Caco-2 (cell line): ENCODE data around the gene UQCRC2. TPM values are rescaled to one million over a fixed set of nuclear protein-coding genes. Genes with fewer than 3 reads are reported as not detected.
"Not testable (repeated sequence)": the region's sequence is repeated elsewhere in the genome, so short reads cannot be mapped to it uniquely, and the experiment has no call there.

Source experiments
- Bru-seq: library from RNA; stranded (reverse); fragments of 400-500 nt; gene quantifications from one replicate; lab custom pipeline; 2021; lab: Mats Ljungman, UMichigan
- BruChase-seq, 2 experiments: library from RNA; stranded (reverse); fragments of 400-500 nt; gene quantifications; one replicate each; lab custom pipeline; 2021; lab: Mats Ljungman, UMichigan
- BruUV-seq: library from RNA; stranded (reverse); fragments of 400-500 nt; replicated peaks from 2 replicates; lab custom pipeline; 2021; lab: Mats Ljungman, UMichigan
- CTCF ChIA-PET: fragments of 300-600 bp; sonication (Branson Sonifier 250); formaldehyde crosslinking; loops from one replicate; lab custom pipeline; 2022; ENCODE audit warnings: antibody characterized with exemption; lab: Charles Lee
- POLR2A ChIA-PET: fragments of 300-600 bp; sonication (Branson Sonifier 250); formaldehyde crosslinking; loops from one replicate; lab custom pipeline; 2022; ENCODE audit warnings: antibody characterized with exemption; lab: Charles Lee
- DNase-seq, 2 experiments: peaks; one replicate each; pipeline versions ENCODE4 v3.0.0 to v3.0.0-alpha.2; 2020 to 2022
- H3K27me3 ChIP-seq: replicated peaks from 2 replicates; pipeline ENCODE4 v1.6.0; 2011; ENCODE audit warnings: low read length; ENCODE audit not compliant: control insufficient read depth, insufficient read depth
- H3K36me3 ChIP-seq: 2 replicates; pipeline ENCODE4 v1.5.1; 2011; ENCODE audit warnings: low read length; ENCODE audit not compliant: control insufficient read depth, insufficient read depth
- H3K4me1 ChIP-seq: fragments of 250-450 bp; sonication (Bioruptor Pico); 2 replicates; pipeline ENCODE4 v1.5.1; 2020; ENCODE audit warnings: mild to moderate bottlenecking
- H3K4me3 ChIP-seq: 2 replicates; pipeline ENCODE4 v1.5.1; 2011; ENCODE audit warnings: low read depth, mild to moderate bottlenecking, control low read depth, low read length
- H3K9me3 ChIP-seq: fragments of 250-450 bp; sonication (Bioruptor Pico); 2 replicates; pipeline ENCODE4 v1.5.1; 2020; ENCODE audit warnings: mild to moderate bottlenecking, moderate library complexity
- H3K27ac Mint-ChIP-seq: one replicate; pipeline ENCODE4 v1.8.0; 2022; ENCODE audit warnings: mixed read lengths; ENCODE audit not compliant: unreplicated experiment
- H3K27me3 Mint-ChIP-seq: one replicate; pipeline ENCODE4 v1.8.0; 2022; ENCODE audit warnings: mixed read lengths; ENCODE audit not compliant: insufficient read depth, unreplicated experiment
- H3K36me3 Mint-ChIP-seq: one replicate; pipeline ENCODE4 v1.8.0; 2022; ENCODE audit warnings: mild to moderate bottlenecking, mixed read lengths; ENCODE audit not compliant: insufficient read depth, unreplicated experiment
- H3K4me1 Mint-ChIP-seq: one replicate; pipeline ENCODE4 v1.8.0; 2022; ENCODE audit warnings: low read depth, mixed read lengths; ENCODE audit not compliant: unreplicated experiment
- H3K4me3 Mint-ChIP-seq: one replicate; pipeline ENCODE4 v1.8.0; 2022; ENCODE audit warnings: mild to moderate bottlenecking, moderate library complexity, mixed read lengths; ENCODE audit not compliant: unreplicated experiment
- H3K9me3 Mint-ChIP-seq: one replicate; pipeline ENCODE4 v1.8.0; 2022; ENCODE audit warnings: mixed read lengths; ENCODE audit not compliant: unreplicated experiment
- CTCF ChIP-seq, 2 experiments: fragments of 200-600 bp in 1 of 2; IDR thresholded peaks; 1 replicate in 1 of 2; 2 replicates in 1 of 2; pipeline versions ENCODE4 v1.5.1 to v1.8.0; 2011 to 2022; ENCODE audit warnings: antibody characterized with exemption in 1 of 2, control low read depth in 1 of 2, inconsistent platforms in 1 of 2, low read depth in 1 of 2, low read length in 1 of 2, mild to moderate bottlenecking in 1 of 2, moderate library complexity in 1 of 2; ENCODE audit not compliant: insufficient read depth in 1 of 2, severe bottlenecking in 1 of 2, unreplicated experiment in 1 of 2
- intact Hi-C: fragments of 100-400 bp; cut with micrococcal nuclease; formaldehyde crosslinking; loops from one replicate; pipeline ENCODE4 v1.10.0; 2022; ENCODE audit not compliant: unreplicated experiment
- long read RNA-seq: library from polyadenylated mRNA; stranded (forward); transcript quantifications from one replicate; pipeline ENCODE4 v2.0.0, GENCODE V29; 2022
- total RNA-seq: library from RNA; stranded (reverse); gene quantifications from 2 replicates; pipeline ENCODE4 v1.2.3, GENCODE V29; 2022

UQCRC2 gene
- total RNA-seq (225 and 260 TPM in 2 replicates), Bru-seq, nascent RNA (percentile 92 among the genes with signal in this experiment), BruChase-seq, experiment 1, labeled RNA remaining after a 2-hour chase (percentile 93 among the genes with signal in this experiment), BruChase-seq, experiment 2, labeled RNA remaining after a 6-hour chase (percentile 92 among the genes with signal in this experiment)
- long read RNA-seq, transcript UQCRC2-201 (14 exons, 2,615 nt): major isoform, 292 of 315 reads
- long read RNA-seq, partial matches to known transcripts: 7 of 315 reads
- long read RNA-seq, other reads (novel, unspliced or antisense): 14 of 315 reads

GRCh38 chr16:21952793-21953540 lies at the start of gene UQCRC2:
Gene UQCRC2 (plus strand): TSS chr16:21953361. CDS start chr16:21953424, 63 bp downstream.
- Histone ChIP-seq H3K9me3 (no peaks in the 10 kb centered on the region), H3K36me3 (no peaks in the 10 kb centered on the region), H3K4me1 (0 out of 2 replicates have a peak, but pooled peaks cover 3% of the 10 kb centered on the region), H3K27me3 (no peaks in the 10 kb centered on the region), H3K4me3 (peak within 1 kb of the TSS; percentile 81)
- Mint-ChIP-seq H3K4me3 (peak within 1 kb of the TSS; percentile 99), H3K27me3 (no peaks in the 10 kb centered on the region), H3K36me3 (peaks cover 56% of the 10 kb centered on the region), H3K9me3 (no peaks in the 10 kb centered on the region), H3K27ac (peak within 1 kb of the TSS; percentile 100), H3K4me1 (peaks cover 6% of the 10 kb centered on the region)
- ChIA-PET POLR2A (interaction anchor here (0.5 to 1.0 kb wide), 4 partner anchors 35 to 254 kb away, joined by 3 to 4 read pairs (median 4); partner anchors contain the start of gene EEF2K), CTCF (interaction anchor here (1.0 kb wide), 1 partner anchor 236 kb away, joined by 5 read pairs; no protein-coding TSS in a partner anchor)
- BruUV-seq: no TSS peak
- peak; percentile 90 to 92 for DNase-seq
- intact Hi-C loops: no loop called here
- no peak for TF ChIP-seq CTCF (IDR thresholded peaks at IDR 0.05; ENCODE audit: insufficient read depth in 1 of 2, low read depth in 1 of 2, low read length in 1 of 2, severe bottlenecking in 1 of 2, unreplicated experiment in 1 of 2)

DNA sequence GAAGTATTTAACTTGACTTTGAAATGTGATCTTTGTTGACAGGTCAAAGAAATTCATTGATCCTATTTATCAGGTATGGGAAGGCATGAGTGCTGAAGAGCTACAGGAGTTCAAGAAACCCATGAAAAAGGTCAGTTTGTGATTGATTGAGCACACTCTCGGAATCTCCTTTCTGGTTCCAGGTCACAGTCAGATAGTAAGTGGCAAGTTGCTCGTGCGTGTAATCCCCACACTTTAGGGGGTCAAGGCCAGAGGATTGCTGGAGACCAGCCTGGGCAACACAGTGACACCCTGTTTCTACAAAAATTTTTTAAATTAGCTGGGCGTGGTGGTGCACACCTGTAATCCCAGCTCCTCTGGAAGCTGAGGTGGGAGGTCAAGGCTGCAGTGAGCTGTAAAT lies 20.5 kb upstream of the UQCRC2 start:
- DNase-seq, H3K27me3 ChIP-seq, H3K36me3 Mint-ChIP-seq, H3K4me3 Mint-ChIP-seq, H3K4me3 ChIP-seq, POLR2A ChIA-PET, H3K9me3 Mint-ChIP-seq, H3K36me3 ChIP-seq, H3K27me3 Mint-ChIP-seq, CTCF ChIA-PET, H3K4me1 ChIP-seq, H3K9me3 ChIP-seq, H3K27ac Mint-ChIP-seq, intact Hi-C loops, BruUV-seq: not testable (repeated sequence)
- H3K4me1 Mint-ChIP-seq: peaks cover 16% of the 10 kb centered on the region

DNA sequence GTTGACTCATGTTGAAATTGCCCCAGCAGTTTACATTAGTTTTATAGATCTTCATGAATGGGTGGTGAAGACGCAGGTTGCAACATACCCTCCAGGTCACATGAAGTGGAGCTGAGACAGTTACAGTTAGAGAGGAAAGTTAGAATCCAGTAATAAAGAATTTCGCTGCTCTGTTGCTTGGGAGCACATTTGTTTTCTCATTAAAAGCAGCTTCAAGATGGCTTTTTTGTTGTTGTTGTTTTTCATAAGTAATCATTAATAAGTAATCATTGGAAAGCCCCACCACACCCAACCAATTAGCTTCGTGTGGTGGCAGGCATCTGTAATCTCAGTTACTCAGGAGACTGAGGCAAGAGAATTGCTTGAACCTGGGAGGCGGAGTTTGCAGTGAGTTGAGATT lies 19.8 kb upstream of the UQCRC2 start:
- CTCF ChIA-PET, H3K4me1 ChIP-seq, H3K27me3 ChIP-seq, H3K36me3 Mint-ChIP-seq, H3K36me3 ChIP-seq, DNase-seq, H3K4me3 Mint-ChIP-seq, H3K27me3 Mint-ChIP-seq, H3K4me3 ChIP-seq, H3K27ac Mint-ChIP-seq, intact Hi-C loops, POLR2A ChIA-PET, BruUV-seq, H3K9me3 ChIP-seq, H3K9me3 Mint-ChIP-seq: not testable (repeated sequence)
- peaks cover 19% of the 10 kb centered on the region for H3K4me1 Mint-ChIP-seq

DNA sequence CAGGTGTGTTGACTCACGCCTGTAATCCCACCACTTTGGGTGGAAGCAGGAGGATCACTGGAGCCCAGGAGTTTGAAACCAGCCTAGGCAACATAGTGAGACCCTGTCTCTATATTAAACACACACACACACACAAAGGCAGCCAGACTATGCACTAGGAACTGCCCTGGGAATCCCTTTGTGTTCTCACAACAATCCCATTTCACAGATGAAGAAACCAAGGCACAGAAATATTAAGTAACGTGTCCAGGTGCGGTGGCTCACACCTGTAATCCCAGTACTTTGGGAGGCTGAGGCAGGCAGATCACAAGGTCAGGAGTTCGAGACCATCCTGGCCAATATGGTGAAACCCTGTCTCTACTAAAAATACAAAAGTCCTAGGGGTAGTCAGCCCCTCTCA lies 19.4 kb upstream of the UQCRC2 start:
- H3K4me1 Mint-ChIP-seq: peaks cover 19% of the 10 kb centered on the region
- H3K4me3 ChIP-seq, H3K4me1 ChIP-seq, BruUV-seq, H3K27me3 ChIP-seq, H3K36me3 Mint-ChIP-seq, H3K27me3 Mint-ChIP-seq, H3K9me3 Mint-ChIP-seq, POLR2A ChIA-PET, H3K36me3 ChIP-seq, H3K4me3 Mint-ChIP-seq, intact Hi-C loops, H3K9me3 ChIP-seq, H3K27ac Mint-ChIP-seq, CTCF ChIA-PET, DNase-seq: not testable (repeated sequence)

DNA sequence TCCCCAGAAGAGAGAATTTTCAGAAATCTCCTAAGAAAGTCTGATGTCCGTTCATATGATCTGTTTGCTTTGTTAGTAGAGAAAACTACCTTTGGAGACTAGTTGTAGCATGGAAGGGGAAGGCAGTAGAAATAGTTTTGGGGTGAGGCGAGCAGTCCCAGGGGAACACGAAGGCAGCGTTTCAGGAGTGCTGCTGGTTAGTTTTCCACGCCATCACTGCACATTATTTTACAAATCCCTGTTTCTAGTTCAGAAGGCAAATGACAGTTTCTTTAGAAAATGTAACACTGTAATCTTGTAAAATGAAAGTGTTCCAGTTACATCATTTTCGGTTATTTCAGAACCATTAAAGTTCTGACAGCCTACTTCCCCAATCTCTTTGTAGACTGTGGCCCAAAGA lies 16.9 kb upstream of the UQCRC2 start:
- H3K9me3 ChIP-seq, BruUV-seq, H3K4me3 Mint-ChIP-seq, H3K36me3 Mint-ChIP-seq, H3K36me3 ChIP-seq, H3K27me3 Mint-ChIP-seq, H3K27me3 ChIP-seq, POLR2A ChIA-PET, H3K4me1 ChIP-seq, CTCF ChIA-PET, H3K9me3 Mint-ChIP-seq, H3K4me3 ChIP-seq, intact Hi-C loops, H3K27ac Mint-ChIP-seq, DNase-seq: not testable (repeated sequence)
- H3K4me1 Mint-ChIP-seq: peaks cover 19% of the 10 kb centered on the region
